GM20000 (cell line): ENCODE results near the gene ARL4C.

ENCODE experiments used
- DNase-seq: peaks from one replicate; pipeline ENCODE4 v3.0.0; 2012; ENCODE audit warnings: low spot score
- TF ChIP-seq, protein P1 (sequence below): IDR thresholded peaks from 2 replicates; pipeline ENCODE4 v1.5.1; 2012; ENCODE audit warnings: mild to moderate bottlenecking, control low read depth; ENCODE audit errors: extremely low read depth, missing control alignments

Gene ARL4C

DNA sequence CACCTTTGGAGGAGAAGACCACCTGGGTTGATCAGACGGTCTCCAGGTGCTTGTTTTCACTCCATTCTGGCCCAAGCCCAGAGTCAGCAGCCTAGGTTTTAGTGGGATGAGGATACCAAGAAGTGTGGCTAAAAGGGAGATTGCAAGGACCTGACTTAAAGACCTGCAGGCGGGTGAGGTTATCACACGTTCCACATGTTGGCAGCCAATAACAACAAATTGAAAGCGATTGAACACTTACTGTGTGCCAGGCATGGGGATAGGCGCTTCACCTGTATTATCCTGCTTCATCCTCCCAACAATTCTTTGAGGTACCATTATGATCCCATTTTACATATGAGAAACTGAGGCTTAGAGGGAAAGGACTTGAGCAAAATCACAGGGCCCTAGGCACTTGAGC is 5.0 kb downstream of the ARL4C start:
- TF ChIP-seq, protein P1, sequence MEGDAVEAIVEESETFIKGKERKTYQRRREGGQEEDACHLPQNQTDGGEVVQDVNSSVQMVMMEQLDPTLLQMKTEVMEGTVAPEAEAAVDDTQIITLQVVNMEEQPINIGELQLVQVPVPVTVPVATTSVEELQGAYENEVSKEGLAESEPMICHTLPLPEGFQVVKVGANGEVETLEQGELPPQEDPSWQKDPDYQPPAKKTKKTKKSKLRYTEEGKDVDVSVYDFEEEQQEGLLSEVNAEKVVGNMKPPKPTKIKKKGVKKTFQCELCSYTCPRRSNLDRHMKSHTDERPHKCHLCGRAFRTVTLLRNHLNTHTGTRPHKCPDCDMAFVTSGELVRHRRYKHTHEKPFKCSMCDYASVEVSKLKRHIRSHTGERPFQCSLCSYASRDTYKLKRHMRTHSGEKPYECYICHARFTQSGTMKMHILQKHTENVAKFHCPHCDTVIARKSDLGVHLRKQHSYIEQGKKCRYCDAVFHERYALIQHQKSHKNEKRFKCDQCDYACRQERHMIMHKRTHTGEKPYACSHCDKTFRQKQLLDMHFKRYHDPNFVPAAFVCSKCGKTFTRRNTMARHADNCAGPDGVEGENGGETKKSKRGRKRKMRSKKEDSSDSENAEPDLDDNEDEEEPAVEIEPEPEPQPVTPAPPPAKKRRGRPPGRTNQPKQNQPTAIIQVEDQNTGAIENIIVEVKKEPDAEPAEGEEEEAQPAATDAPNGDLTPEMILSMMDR = no peak
- no peak for DNase-seq

DNA sequence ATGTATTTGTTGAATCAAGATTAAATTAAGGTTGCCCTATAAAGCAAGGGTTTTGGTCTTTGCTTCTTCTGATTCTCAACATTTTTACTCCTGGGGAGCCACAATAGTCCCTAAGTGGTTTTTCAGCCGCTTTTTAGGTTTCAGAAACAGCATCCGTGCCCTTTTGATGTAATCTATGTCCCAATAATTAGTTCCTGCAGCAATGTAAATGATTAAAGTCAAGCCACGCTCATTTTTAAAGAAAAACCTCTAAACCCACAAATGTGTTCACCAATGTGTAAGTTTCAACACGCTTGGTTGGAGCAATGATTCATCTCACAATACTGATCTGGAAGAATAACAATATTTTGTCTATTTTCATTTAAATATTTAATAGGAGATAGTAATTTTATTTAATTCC is 5.6 kb downstream of the ARL4C start:
- no peak for DNase-seq
- TF ChIP-seq, protein P1 = no peak

DNA sequence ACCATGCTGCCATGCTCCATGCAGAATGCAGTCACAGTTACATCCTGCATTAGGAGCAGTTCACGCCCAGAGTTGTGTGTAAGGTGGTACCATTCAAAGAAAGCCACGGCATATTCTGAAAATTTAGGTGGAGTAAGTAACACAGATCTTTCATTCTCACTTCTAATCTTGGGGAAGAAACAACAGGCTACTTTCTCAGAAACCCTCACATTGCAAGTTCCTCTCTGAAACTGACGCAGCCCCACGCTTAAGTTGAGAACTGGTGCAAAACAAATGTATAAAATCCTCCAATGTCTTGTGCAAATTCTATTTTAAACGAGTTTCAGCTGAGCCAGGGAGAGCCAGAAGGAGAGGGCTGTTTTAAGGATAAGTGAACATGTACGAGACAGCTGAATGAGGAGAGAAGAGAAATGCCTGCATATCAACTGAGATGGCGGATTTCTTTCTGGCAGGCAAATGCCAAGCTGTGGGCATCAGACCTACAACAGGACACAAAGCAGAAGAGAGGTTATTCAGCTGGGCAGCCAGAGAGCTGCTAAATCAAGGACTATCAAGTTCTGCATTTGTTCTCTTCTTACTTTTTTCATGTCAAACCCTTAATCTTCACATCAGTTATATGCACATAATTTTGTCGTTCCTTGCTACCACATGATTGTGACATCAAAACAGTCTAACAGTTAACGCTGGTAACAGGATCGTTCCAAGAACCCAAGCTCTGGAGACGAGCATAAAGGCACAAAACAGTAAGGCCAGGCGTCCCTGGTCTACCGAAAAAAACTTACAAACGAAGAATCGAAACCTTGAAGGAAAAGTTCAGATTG is 6.4 kb downstream of the ARL4C start:
- TF ChIP-seq, protein P1 = no peak
- no peak for DNase-seq

DNA sequence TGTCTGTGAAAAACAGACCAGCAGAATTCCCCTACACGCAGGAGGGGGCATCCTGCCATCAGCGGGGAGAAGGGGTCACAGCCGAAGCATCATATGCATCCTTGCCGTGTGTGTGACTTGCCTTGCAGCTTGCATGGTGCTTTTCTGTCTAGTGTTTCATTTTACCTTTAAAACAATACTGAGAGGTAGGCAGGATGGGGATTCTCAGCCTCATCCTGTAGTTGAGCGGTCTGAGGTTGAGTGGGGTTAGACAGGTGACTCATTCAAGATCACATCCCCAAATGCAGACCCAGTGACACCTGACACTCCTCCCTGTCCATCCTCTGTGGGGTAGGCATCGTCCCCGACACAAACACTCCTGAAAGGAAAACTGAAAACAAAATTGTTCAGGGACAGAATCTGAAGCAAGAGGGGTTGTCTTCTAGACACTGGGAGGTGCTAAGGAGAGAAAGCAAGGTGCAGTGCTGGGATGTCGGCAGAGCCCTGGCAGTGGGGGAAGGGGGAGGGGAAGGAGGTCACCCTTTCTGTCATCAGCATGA is 7.9 kb downstream of the ARL4C start:
- TF ChIP-seq, protein P1 = no peak
- peak; percentile 37 for DNase-seq

DNA sequence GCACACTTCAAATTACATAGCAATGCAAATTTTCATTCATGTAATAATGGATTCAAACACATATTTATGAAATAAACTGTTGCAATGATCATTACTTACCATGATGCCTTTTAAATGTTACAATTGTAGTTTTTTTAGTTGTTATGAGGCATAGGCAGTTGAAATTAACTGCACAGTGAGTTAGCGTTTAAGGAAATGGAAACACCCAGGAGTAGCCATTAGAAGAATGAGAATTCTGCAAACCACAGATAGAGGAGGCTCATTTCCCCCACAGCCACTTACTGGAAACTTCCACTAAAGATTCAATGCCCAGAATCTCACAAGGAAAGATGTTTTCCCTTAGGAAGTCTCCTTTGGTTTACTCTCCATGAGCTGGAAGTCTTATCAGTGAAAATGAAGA is 8.4 kb downstream of the ARL4C start:
- no peak for DNase-seq

DNA sequence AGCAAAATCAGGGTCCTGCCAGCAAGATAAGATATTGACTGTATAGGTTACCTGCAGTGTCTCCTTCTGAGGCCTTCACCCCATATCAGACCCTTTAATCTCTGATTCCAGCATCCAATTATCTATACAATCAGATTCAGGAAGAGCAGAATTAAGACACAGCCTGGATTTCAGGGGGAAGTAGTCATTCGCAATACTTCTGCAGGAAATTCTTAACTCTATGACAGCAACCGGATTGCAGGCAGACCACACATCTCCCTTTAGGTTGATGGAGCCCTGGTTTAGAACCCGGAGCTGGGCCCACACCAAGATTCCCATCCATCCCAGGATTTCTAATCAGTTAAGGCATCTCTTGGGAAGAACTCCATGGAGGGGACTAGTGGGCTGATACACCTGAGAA is 9.5 kb downstream of the ARL4C start:
- TF ChIP-seq, protein P1 = no peak
- DNase-seq = no peak

More for the DNA sequence above, 8.4 kb downstream of the ARL4C start:
- TF ChIP-seq, protein P1 = no peak

DNA sequence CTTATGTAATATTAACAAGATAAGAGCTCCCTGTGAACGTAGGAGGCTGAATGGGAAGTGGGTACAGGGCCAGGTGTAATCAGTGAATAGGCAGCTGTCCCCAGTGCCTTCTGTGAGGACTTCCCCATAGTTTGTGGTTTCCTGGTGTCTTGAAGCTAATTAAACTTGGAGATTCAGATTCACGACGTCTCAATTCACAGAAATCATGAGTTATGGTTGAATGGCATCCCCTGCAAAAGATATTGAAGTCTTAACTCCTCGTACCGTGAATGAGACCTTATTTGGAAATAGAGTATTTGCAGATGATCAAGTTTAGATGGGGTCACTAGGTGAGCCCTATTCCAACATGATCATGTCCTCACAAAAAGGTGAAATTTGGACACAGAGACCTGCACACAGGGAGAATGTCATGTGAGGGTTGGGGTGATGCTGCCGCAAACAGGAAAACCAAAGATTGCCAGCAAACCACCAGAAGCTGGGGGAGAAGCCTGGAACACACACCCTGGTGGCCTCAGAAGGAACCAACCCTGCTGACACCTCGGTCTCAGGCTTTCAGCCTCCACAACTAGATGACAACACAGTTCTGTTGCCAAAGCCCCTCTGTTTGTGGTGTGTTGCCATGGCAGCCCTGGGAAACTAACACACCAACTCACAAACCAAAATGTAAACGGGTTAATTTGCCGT is 13.2 kb downstream of the ARL4C start:
- TF ChIP-seq, protein P1 = no peak
- no peak for DNase-seq
